ENCODE results near the gene GPR132.

GRCh38 chr14:105078294-105078693, 13.1 kb upstream of the GPR132 start:
- TF ChIP-seq YY1 (IDR thresholded peaks at IDR 0.05; ENCODE audit: low read depth) (no peak), EP300 (IDR thresholded peaks at IDR 0.05; ENCODE audit: borderline replicate concordance) (no peak), FOXM1 (IDR thresholded peaks at IDR 0.05; ENCODE audit: borderline replicate concordance, low read depth) (no peak), NFIC (IDR thresholded peaks at IDR 0.05) (no peak), MAX (IDR thresholded peaks at IDR 0.05) (no peak), TCF12 (IDR thresholded peaks at IDR 0.05; ENCODE audit: low read depth) (no peak), REST (IDR thresholded peaks at IDR 0.05; ENCODE audit: low read depth) (no peak), RAD21 (IDR thresholded peaks at IDR 0.05; ENCODE audit: low read depth) (no peak), USF1 (IDR thresholded peaks at IDR 0.05) (no peak)
